ENCODE data around the gene PFAS.
A peak's percentile ranks its signal among the peaks of the same experiment; 100 is the strongest.

PFAS gene

DNA sequence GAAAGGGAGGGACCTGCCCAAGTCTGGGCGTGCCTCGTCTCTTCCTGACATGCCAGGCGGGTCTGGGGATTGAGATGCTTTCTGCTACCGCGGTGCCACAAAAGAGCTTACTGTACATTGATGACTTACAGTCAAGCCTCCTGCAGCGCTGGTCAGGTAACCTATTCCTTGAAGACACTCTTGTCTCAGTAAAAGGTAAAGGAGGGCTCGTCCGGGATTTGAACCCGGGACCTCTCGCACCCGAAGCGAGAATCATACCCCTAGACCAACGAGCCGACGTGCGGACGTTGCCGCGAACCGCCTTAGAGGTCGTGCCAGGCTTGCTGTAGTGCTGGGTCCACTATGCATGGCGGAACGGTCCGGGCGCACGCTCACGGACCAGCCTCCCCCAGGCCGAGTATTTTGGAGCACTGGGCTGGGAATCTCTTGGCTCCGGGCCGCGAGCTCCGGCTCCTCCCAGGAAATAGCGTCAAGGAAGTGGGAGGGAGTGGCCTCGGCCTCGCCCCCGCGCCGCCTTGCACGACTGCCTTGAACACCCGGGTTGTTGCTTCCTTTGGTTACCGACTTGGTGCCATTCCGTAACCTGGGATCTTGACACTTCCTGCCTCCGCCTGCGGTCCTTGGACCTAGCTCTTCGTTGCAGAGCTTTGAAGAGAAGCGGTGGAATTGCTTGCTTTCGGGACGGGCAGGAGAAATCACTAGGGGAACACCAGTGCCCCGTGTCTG lies 26.3 kb upstream of the PFAS start:
- Histone ChIP-seq H3K9ac (ENCODE audit: low read length) (peak overlapping the region; percentile 77), H2AFZ (ENCODE audit: low read depth, low read length, severe bottlenecking) (peak overlapping the region; percentile 20), H3K36me3 (ENCODE audit: low read length) (no peaks in the 10 kb centered on the region), H3K27ac (ENCODE audit: low read depth, low read length) (peak overlapping the region; percentile 85), H3K27me3 (ENCODE audit: low read length) (no peaks in the 10 kb centered on the region), H4K20me1 (ENCODE audit: low read depth, low read length) (no peaks in the 10 kb centered on the region), H3K79me2 (ENCODE audit: insufficient read depth, low read length) (no peaks in the 10 kb centered on the region), H3K9me3 (ENCODE audit: insufficient read depth, low read length) (no peaks in the 10 kb centered on the region), H3K4me3 (ENCODE audit: insufficient read depth, low read length, poor library complexity, severe bottlenecking) (peak overlapping the region; percentile 84), H3K4me2 (ENCODE audit: low read depth, low read length, poor library complexity, severe bottlenecking) (peak overlapping the region; percentile 77), H3F3A (ENCODE audit: insufficient read depth) (peaks cover 30% of the 10 kb centered on the region), H3K9me2 (replicated peaks; ENCODE audit: insufficient read depth, low read length) (no peaks in the 10 kb centered on the region)
- TF ChIP-seq EZH2phosphoT487 (conservative IDR thresholded peaks at IDR 0.05; ENCODE audit: low read length): no peak
- TF ChIP-seq, protein P1, sequence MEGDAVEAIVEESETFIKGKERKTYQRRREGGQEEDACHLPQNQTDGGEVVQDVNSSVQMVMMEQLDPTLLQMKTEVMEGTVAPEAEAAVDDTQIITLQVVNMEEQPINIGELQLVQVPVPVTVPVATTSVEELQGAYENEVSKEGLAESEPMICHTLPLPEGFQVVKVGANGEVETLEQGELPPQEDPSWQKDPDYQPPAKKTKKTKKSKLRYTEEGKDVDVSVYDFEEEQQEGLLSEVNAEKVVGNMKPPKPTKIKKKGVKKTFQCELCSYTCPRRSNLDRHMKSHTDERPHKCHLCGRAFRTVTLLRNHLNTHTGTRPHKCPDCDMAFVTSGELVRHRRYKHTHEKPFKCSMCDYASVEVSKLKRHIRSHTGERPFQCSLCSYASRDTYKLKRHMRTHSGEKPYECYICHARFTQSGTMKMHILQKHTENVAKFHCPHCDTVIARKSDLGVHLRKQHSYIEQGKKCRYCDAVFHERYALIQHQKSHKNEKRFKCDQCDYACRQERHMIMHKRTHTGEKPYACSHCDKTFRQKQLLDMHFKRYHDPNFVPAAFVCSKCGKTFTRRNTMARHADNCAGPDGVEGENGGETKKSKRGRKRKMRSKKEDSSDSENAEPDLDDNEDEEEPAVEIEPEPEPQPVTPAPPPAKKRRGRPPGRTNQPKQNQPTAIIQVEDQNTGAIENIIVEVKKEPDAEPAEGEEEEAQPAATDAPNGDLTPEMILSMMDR (IDR thresholded peaks at IDR 0.05; ENCODE audit: insufficient read depth, low read length, poor library complexity, severe bottlenecking): no peak

DNA sequence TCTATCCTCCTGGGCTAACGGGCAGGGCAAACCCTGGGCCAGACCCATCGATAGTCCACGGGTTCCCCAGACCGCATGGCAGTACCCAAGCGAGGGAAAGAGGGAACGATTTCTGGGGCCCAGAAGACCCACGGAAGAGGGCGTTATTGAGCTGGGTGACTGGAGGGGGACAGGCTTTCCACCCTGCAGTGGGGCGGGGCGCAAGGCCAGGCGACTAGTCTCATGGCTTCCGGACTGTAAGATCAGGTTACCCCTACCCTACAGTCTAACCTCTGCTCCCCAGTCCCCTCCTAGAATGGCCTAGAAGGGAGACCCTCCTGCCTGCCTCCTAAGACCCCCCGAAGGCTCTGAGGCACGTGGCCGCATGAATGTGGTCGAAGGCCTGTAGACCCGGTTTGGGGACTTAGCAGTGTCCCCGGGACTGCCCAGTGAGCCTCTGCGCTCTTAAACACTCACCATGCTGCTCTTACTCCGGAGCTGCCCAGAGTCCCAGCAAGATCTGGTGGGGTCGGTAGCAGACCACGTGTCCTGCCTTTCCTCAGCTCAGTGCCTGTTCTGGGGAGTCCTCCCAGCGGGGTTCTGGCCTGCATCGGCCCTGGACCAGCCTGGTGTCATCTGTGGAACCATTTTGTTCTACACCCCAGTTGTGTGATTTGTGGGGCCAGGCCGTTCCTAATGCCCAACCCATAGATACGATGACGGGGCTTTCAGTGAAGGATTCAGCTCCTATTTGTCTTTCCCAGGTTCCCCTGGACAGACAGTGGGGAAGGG lies 25.5 kb upstream of the PFAS start:
- Histone ChIP-seq H3K9me2 (replicated peaks; ENCODE audit: insufficient read depth, low read length) (no peaks in the 10 kb centered on the region), H4K20me1 (ENCODE audit: low read depth, low read length) (no peaks in the 10 kb centered on the region), H3K9me3 (ENCODE audit: insufficient read depth, low read length) (no peaks in the 10 kb centered on the region), H3K27me3 (ENCODE audit: low read length) (no peaks in the 10 kb centered on the region), H2AFZ (ENCODE audit: low read depth, low read length, severe bottlenecking) (peak overlapping the region; percentile 38), H3K4me2 (ENCODE audit: low read depth, low read length, poor library complexity, severe bottlenecking) (peak overlapping the region; percentile 77), H3K27ac (ENCODE audit: low read depth, low read length) (peak overlapping the region; percentile 85), H3K9ac (ENCODE audit: low read length) (peak overlapping the region; percentile 77), H3K4me3 (ENCODE audit: insufficient read depth, low read length, poor library complexity, severe bottlenecking) (peak overlapping the region; percentile 84), H3F3A (ENCODE audit: insufficient read depth) (peaks cover 30% of the 10 kb centered on the region), H3K36me3 (ENCODE audit: low read length) (no peaks in the 10 kb centered on the region), H3K79me2 (ENCODE audit: insufficient read depth, low read length) (no peaks in the 10 kb centered on the region)
- no peak for TF ChIP-seq EZH2phosphoT487 (conservative IDR thresholded peaks at IDR 0.05; ENCODE audit: low read length)
- TF ChIP-seq, protein P1 (IDR thresholded peaks at IDR 0.05; ENCODE audit: insufficient read depth, low read length, poor library complexity, severe bottlenecking): no peak

- Histone ChIP-seq H3F3A (ENCODE audit: insufficient read depth) (peaks cover 30% of the 10 kb centered on the region), H3K79me2 (ENCODE audit: insufficient read depth, low read length) (no peaks in the 10 kb centered on the region), H3K27me3 (ENCODE audit: low read length) (no peaks in the 10 kb centered on the region), H4K20me1 (ENCODE audit: low read depth, low read length) (no peaks in the 10 kb centered on the region), H3K4me3 (ENCODE audit: insufficient read depth, low read length, poor library complexity, severe bottlenecking) (no peak overlapping the region), H2AFZ (ENCODE audit: low read depth, low read length, severe bottlenecking) (no peak overlapping the region), H3K27ac (ENCODE audit: low read depth, low read length) (no peak overlapping the region), H3K4me2 (ENCODE audit: low read depth, low read length, poor library complexity, severe bottlenecking) (no peak overlapping the region), H3K9ac (ENCODE audit: low read length) (no peak overlapping the region), H3K36me3 (ENCODE audit: low read length) (no peaks in the 10 kb centered on the region), H3K9me3 (ENCODE audit: insufficient read depth, low read length) (no peaks in the 10 kb centered on the region), H3K9me2 (replicated peaks; ENCODE audit: insufficient read depth, low read length) (no peaks in the 10 kb centered on the region)
- TF ChIP-seq EZH2phosphoT487 (conservative IDR thresholded peaks at IDR 0.05; ENCODE audit: low read length): no peak
- TF ChIP-seq, protein P1 (IDR thresholded peaks at IDR 0.05; ENCODE audit: insufficient read depth, low read length, poor library complexity, severe bottlenecking): no peak
Observed at GRCh38 chr17:8224891-8225812, 23.9 kb upstream of the PFAS start.
